HG02759 (cell line): ENCODE results near the gene ANKRD55.
"Not testable (repeated sequence)": the region's sequence is repeated elsewhere in the genome, so short reads cannot be mapped to it uniquely, and the experiment has no call there.

Source experiments
- ATAC-seq: cut with Tn5 transposase; IDR thresholded peaks from one replicate; pipeline ENCODE4 v1.9.1; 2021; ENCODE audit warnings: mild to moderate bottlenecking, moderate library complexity; ENCODE audit not compliant: unreplicated experiment

Gene ANKRD55

DNA sequence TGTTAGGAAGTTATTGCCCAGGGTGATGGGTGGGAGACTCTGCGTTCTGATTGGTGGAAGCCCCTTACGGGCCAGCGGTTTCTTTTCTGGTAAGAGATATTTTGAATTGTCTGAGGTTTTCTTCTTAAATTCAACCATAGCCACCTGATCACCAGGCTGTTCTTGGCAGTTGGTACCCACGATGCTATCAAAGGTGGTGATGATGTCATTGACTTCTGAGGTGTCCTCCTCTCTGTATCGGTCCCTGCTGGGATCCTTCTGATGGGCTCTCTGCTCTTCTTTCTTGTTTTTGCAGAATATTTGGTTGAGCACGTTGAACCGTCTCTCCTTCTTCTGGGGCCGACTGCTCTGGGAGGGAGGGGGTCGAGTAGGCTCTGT lies 121.7 kb downstream of the ANKRD55 start:
- ATAC-seq, result no peak

GRCh38 chr5:56110646-56111403 lies 122.3 kb downstream of the ANKRD55 start:
- no peak for ATAC-seq

DNA sequence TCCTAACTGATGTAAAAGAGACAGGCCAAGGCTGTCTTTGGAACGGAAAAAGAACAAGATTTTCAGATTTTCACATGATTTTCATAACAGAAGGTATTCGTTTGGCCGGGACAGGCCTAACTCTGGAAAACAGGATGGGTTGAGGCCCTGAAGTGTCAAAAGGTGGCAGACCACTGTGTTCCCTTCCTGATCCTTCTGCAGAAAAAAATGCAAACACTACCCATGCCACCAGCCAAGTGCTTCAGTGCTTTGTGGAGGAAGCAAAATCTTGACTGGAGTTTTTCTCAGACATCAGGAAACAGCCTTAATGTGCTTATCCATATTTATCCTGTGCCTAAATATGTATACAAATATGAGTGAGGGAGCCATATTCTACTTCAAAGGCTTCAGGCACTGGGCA lies 124.9 kb downstream of the ANKRD55 start:
- ATAC-seq, result no peak

DNA sequence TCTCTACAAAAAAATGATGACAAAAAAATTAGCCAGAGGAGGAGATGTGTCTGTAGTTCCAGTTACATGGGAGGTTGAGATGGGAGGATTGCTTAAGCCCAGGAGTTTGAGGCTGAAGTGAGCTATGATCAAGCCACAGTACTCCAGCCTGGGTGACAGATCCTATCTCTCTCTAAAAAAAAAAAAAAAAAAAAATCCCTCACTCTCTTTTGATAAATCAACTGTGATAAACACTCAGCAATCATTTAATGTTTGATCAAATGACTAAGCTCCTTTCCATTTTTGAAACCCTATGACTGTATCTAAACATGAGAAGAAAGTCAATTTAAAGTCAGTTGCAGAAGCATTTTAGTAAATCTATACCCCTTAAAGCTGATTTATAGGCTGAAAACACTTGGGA lies 126.3 kb downstream of the ANKRD55 start:
- no peak for ATAC-seq

- no peak for ATAC-seq
These were observed 127.4 kb downstream of the ANKRD55 start for GRCh38 chr5:56105511-56106291.

DNA sequence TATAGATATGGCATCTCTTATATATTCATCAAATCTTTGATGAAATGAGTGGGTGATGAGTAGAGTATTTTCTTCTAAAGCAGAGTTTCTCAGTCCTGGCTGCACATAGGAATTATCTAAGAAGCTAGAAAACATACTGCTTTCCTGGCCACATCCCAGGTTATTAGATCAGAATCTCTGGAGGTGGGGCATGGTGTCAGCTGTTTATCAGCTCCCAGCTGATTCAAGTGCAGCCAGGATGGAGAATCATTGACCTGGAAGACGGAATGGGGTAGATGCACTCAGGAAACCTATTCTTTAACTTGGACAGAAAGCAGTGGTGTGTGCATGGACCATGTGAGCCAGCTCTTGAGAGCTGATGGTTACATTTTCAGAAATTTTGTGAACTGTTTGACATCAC lies 130.2 kb downstream of the ANKRD55 start:
- no peak for ATAC-seq

GRCh38 chr5:56102207-56102606 lies 130.9 kb downstream of the ANKRD55 start:
- ATAC-seq, result not testable (repeated sequence)

GRCh38 chr5:56101180-56101579 lies 131.9 kb downstream of the ANKRD55 start:
- ATAC-seq, result no peak

DNA sequence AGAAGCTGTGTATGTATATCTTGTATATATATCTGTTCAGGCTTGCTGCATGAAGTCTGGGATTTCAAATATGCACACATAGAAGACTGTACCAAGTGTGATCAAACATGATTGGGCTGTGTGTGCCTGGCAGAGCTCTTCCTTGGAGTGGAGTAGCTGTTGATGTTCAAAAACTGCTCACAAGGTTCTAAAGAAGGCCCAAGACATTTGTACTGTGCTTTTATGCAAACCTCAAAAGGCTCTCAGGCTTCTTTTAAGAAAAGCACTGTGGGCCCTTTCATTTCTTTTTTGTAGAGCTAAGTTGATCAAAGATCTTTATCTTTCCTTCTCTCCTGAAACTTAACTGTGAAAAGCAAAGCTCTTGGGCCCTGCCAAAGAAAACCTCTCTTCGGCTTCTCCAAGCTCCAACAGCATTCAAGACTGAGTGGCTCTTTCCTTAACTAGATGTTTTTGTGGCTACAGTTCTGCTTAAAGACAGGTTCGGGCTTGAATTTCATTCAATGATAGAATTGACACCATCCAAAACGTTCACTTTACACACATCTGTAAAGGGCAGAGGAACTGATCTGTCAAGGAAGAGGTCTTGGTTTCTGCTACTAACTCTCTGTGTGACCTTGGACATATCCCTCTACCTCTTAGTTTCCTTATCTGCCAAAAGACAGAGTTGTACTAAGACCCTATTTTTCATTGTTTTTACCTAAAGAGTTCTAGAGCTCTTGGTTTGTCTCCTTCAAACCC lies 132.5 kb downstream of the ANKRD55 start:
- ATAC-seq, result no peak

- no peak for ATAC-seq
These were observed 133.8 kb downstream of the ANKRD55 start for GRCh38 chr5:56099346-56099745.

DNA sequence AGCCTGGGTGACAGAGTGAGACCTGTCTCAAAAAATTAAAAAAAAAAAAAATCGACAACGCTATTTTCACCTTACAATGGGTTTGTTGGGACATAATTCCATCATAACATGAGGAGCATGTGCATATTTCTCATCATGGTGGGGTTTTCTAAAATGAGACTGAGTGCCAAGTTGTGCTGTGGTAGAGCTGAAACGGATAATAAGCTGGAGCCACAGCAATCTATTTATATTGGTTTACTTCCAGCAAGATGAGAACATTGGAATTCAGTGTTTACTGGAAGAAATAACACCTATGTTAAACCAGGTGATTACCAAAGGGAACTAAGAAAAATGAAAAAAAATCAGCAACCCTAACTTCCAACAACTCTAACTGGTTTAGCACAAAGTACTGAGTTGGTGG lies 136.1 kb downstream of the ANKRD55 start:
- no peak for ATAC-seq

GRCh38 chr5:56095579-56096102 lies 137.5 kb downstream of the ANKRD55 start:
- ATAC-seq, result peak; percentile 70

DNA sequence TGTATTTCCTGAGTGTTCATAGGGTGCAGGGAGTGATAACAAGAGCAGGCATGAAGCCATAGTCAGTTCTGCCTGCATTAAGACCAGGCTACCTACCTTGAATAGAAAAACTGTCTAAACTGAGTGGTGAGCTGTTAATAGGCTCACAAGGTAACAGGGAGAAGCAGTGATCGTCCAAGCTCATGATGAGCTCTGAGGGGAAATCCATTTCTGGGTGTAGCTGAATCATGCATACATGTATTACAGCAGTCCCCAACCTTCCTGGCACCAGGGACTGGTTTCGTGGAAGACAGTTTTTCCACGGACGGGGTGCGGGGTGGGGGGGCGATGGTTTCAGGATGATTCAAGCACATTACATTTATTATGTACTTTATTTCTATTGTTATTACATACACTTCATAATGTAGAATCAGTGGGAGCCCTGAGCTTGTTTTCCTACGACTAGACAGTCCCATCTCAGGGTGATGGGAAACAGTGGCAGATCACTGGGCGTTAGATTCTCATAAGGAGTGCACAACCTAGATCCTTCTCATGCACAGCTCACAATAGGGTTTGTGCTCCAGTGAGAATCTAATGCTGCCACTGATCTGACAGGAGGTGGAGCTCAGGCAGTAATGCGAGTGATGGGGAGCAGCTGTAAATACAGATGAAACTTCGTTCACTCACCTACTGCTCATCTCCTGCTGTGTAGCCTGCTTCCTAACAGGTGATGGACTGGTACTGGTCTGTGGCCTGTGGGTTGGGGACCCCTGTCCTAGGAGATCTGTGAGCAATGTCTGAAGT lies 138.4 kb downstream of the ANKRD55 start:
- peak; percentile 58 for ATAC-seq

- ATAC-seq, result no peak
These were observed 139.2 kb downstream of the ANKRD55 start for GRCh38 chr5:56093970-56094369.

- ATAC-seq, result no peak
These were observed 141.0 kb downstream of the ANKRD55 start for GRCh38 chr5:56092115-56092514.

DNA sequence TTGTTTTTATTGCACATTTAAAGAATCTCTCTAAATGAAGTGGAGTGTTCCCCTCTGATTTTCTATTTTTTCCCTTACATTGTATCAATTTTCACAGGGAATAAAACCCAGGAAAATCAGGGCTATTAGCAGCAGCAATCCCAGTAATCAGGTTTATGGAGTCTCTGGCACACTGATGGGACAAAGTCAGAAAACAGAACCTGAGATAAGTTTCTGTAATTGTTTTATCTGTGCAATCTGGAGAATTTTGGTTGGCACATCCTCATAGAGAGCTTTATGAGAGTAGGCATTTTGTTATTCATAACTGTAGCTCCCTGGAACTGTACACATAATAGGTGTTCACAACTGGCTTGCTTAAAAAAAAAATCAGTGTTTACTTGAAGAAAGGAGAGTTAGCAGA lies 141.5 kb downstream of the ANKRD55 start:
- no peak for ATAC-seq

- no peak for ATAC-seq
These were observed 142.2 kb downstream of the ANKRD55 start for GRCh38 chr5:56090793-56091460.

GRCh38 chr5:56088967-56089829 lies 143.9 kb downstream of the ANKRD55 start:
- ATAC-seq, result peak; percentile 99

DNA sequence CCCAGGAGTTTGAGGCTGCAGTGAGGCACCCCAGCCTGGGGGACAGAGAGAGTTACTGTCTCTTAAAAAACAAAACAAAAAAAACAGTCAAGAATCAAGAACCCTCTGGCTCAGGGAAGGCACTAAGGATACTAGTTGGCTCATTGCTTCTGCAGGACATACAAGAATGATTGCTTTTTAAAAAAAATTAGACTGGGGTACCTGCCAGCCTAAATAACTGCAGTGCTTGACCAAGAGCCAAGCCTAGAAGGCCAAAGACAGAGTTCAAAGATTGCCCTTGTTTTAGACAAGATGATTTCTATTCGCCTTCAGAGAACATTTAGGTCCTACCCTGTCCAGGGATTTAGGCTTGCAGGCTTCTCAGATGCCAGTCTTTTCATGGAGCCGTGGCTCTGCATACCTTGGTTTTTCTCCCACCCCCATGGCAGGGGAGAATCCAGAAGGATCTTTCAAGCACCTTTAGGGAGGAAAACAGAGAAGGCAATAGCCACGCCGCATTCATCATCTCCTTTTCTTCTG lies 144.6 kb downstream of the ANKRD55 start:
- ATAC-seq, result no peak
